WTC11 (cell line): ENCODE data around the gene VWA8. TPM values are rescaled to one million over a fixed set of nuclear protein-coding genes. Genes with fewer than 3 reads are reported as not detected.

Source experiments
- ATAC-seq: fragments of 200-7000 bp; cut with Tn5 transposase; 2 replicates; pipeline ENCODE4 v1.10.0; 2021; ENCODE audit warnings: mild to moderate bottlenecking, moderate library complexity
- CTCF ChIA-PET: fragments of 300-600 bp; sonication (Branson Sonifier 250); formaldehyde crosslinking; loops from one replicate; lab custom pipeline; 2021; ENCODE audit warnings: antibody characterized with exemption; lab: Charles Lee
- POLR2A ChIA-PET: fragments of 350-600 bp; sonication (Branson Sonifier 250); formaldehyde crosslinking; loops from one replicate; lab custom pipeline; 2021; ENCODE audit warnings: antibody characterized with exemption; lab: Charles Lee
- DNase-seq: peaks from one replicate; pipeline ENCODE4 v3.0.0; 2021; ENCODE audit warnings: low spot score
- H3K27ac Mint-ChIP-seq: 2 replicates; pipeline ENCODE4 v1.8.0; 2021; ENCODE audit warnings: mixed read lengths
- H3K27me3 Mint-ChIP-seq: 2 replicates; pipeline ENCODE4 v1.8.0; 2021; ENCODE audit warnings: low read depth, mild to moderate bottlenecking, moderate library complexity, mixed read lengths
- H3K36me3 Mint-ChIP-seq: 2 replicates; pipeline ENCODE4 v1.8.0; 2021; ENCODE audit warnings: mixed read lengths
- H3K4me1 Mint-ChIP-seq: 2 replicates; pipeline ENCODE4 v1.8.0; 2022; ENCODE audit warnings: mixed read lengths
- H3K4me3 Mint-ChIP-seq: 2 replicates; pipeline ENCODE4 v1.8.0; 2021; ENCODE audit warnings: mild to moderate bottlenecking, moderate library complexity, mixed read lengths
- H3K9me3 Mint-ChIP-seq: 2 replicates; pipeline ENCODE4 v1.8.0; 2021; ENCODE audit warnings: mixed read lengths
- CBFB ChIP-seq: sonication (generic); formaldehyde crosslinking; IDR thresholded peaks from 2 replicates; pipeline ENCODE4 v1.8.1; 2022; ENCODE audit warnings: mild to moderate bottlenecking, low read depth, missing genetic modification reagents
- FOXP1 ChIP-seq: sonication (generic); formaldehyde crosslinking; IDR thresholded peaks from 2 replicates; pipeline ENCODE4 v1.8.0; 2022; ENCODE audit warnings: missing genetic modification reagents, mild to moderate bottlenecking, moderate library complexity, borderline replicate concordance
- GABPB1 ChIP-seq: sonication (generic); formaldehyde crosslinking; IDR thresholded peaks from 2 replicates; pipeline ENCODE4 v1.8.1; 2023; ENCODE audit warnings: mild to moderate bottlenecking, missing genetic modification reagents
- KAT7 ChIP-seq: sonication (generic); formaldehyde crosslinking; IDR thresholded peaks from 2 replicates; pipeline ENCODE4 v1.8.1; 2023; ENCODE audit warnings: missing genetic modification reagents, mild to moderate bottlenecking, borderline replicate concordance
- MXD4 ChIP-seq: fragments of 250-450 bp; sonication (Bioruptor Pico); IDR thresholded peaks from 2 replicates; pipeline ENCODE4 v1.8.0; 2021; ENCODE audit warnings: mild to moderate bottlenecking, moderate library complexity, borderline replicate concordance
- MYBL2 ChIP-seq: sonication (generic); formaldehyde crosslinking; IDR thresholded peaks from 2 replicates; pipeline ENCODE4 v1.8.1; 2023; ENCODE audit warnings: mild to moderate bottlenecking, moderate library complexity, missing genetic modification reagents
- NFE2L1 ChIP-seq: sonication (generic); formaldehyde crosslinking; IDR thresholded peaks from 2 replicates; pipeline ENCODE4 v1.8.1; 2023; ENCODE audit warnings: missing genetic modification reagents
- NFYB ChIP-seq: sonication (generic); formaldehyde crosslinking; conservative IDR thresholded peaks from 2 replicates; pipeline ENCODE4 v1.8.0; 2022; ENCODE audit warnings: low read depth, missing genetic modification reagents
- OVOL2 ChIP-seq: fragments of 250-450 bp; sonication (Bioruptor Pico); IDR thresholded peaks from 2 replicates; pipeline ENCODE4 v1.9.0; 2021; ENCODE audit warnings: mild to moderate bottlenecking, borderline replicate concordance
- SMAD4 ChIP-seq: sonication (generic); formaldehyde crosslinking; IDR thresholded peaks from 2 replicates; pipeline ENCODE4 v1.8.0; 2022; ENCODE audit warnings: mild to moderate bottlenecking, missing genetic modification reagents
- TEAD1 ChIP-seq: sonication (generic); formaldehyde crosslinking; IDR thresholded peaks from 2 replicates; pipeline ENCODE4 v1.8.0; 2022; ENCODE audit warnings: mild to moderate bottlenecking, missing genetic modification reagents
- TEAD4 ChIP-seq: sonication (generic); formaldehyde crosslinking; IDR thresholded peaks from 2 replicates; pipeline ENCODE4 v1.8.0; 2022; ENCODE audit warnings: mild to moderate bottlenecking, missing genetic modification reagents
- ZBTB21 ChIP-seq: sonication (generic); formaldehyde crosslinking; IDR thresholded peaks from 2 replicates; pipeline ENCODE4 v1.8.1; 2023; ENCODE audit warnings: mild to moderate bottlenecking, missing genetic modification reagents, borderline replicate concordance
- ZNF396 ChIP-seq: fragments of 250-450 bp; sonication (Bioruptor Pico); IDR thresholded peaks from 2 replicates; pipeline ENCODE4 v1.8.0; 2021; ENCODE audit warnings: mild to moderate bottlenecking, moderate library complexity, borderline replicate concordance
- ZNF416 ChIP-seq: fragments of 250-450 bp; sonication (Bioruptor Pico); IDR thresholded peaks from 2 replicates; pipeline ENCODE4 v1.9.0; 2021; ENCODE audit warnings: mild to moderate bottlenecking, inconsistent platforms
- ZNF423 ChIP-seq: fragments of 250-450 bp; sonication (Bioruptor Pico); IDR thresholded peaks from 2 replicates; pipeline ENCODE4 v2.1.2; 2022; ENCODE audit warnings: mild to moderate bottlenecking, moderate library complexity
- total RNA-seq: library from RNA; stranded (reverse); gene quantifications from 3 replicates; pipeline ENCODE4 v1.2.3, GENCODE V29; 2021
- TF ChIP-seq, protein P1 (sequence below): fragments of 250-450 bp; sonication (Bioruptor Pico); IDR thresholded peaks from 2 replicates; pipeline ENCODE4 v1.9.0; 2021; ENCODE audit warnings: mild to moderate bottlenecking, borderline replicate concordance
- TF ChIP-seq, protein P2 (sequence below): fragments of 250-450 bp; sonication (Bioruptor Pico); IDR thresholded peaks from 2 replicates; pipeline ENCODE4 v1.9.0; 2021; ENCODE audit warnings: mild to moderate bottlenecking
- TF ChIP-seq, protein P3 (sequence below): sonication (generic); formaldehyde crosslinking; IDR thresholded peaks from 2 replicates; pipeline ENCODE4 v1.8.0; 2022; ENCODE audit warnings: mild to moderate bottlenecking, missing genetic modification reagents
- TF ChIP-seq, protein P4 (sequence below): sonication (generic); formaldehyde crosslinking; IDR thresholded peaks from 2 replicates; pipeline ENCODE4 v1.8.1; 2023; ENCODE audit warnings: mild to moderate bottlenecking, missing genetic modification reagents, moderate library complexity
- TF ChIP-seq, protein P5 (sequence below): sonication (generic); formaldehyde crosslinking; IDR thresholded peaks from 2 replicates; pipeline ENCODE4 v1.8.0; 2023; ENCODE audit warnings: missing genetic modification reagents
- TF ChIP-seq, protein P6 (sequence below): sonication (generic); formaldehyde crosslinking; conservative IDR thresholded peaks from 2 replicates; pipeline ENCODE4 v1.8.1; 2023; ENCODE audit warnings: mild to moderate bottlenecking, low read depth, missing genetic modification reagents, moderate library complexity
- TF ChIP-seq, protein P7 (sequence below): sonication (generic); formaldehyde crosslinking; IDR thresholded peaks from 2 replicates; pipeline ENCODE4 v1.8.1; 2023; ENCODE audit warnings: mild to moderate bottlenecking, missing genetic modification reagents

Gene VWA8
- total RNA-seq, 1 experiment from 2014 or later: 19.9 TPM

DNA sequence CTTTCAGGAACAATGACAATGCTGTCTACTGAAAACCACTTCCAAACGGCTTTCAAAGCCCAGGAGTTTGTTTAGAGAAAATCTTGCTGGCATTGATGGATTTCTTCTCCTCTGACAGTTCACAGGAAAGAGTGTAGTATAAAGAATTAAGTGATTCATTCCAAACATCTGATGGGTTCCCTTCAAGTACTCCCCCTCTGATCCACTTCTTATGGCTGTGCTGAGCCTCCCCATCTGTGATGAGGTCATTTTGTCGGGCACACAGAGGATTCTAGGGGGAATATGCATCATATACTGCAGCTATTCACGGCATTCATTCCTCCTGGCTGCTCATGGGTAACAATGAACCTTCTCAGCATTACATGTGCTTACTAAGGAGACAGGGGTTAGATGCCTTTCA is 395.7 kb downstream of the VWA8 start (continued):
- TF ChIP-seq, protein P1, sequence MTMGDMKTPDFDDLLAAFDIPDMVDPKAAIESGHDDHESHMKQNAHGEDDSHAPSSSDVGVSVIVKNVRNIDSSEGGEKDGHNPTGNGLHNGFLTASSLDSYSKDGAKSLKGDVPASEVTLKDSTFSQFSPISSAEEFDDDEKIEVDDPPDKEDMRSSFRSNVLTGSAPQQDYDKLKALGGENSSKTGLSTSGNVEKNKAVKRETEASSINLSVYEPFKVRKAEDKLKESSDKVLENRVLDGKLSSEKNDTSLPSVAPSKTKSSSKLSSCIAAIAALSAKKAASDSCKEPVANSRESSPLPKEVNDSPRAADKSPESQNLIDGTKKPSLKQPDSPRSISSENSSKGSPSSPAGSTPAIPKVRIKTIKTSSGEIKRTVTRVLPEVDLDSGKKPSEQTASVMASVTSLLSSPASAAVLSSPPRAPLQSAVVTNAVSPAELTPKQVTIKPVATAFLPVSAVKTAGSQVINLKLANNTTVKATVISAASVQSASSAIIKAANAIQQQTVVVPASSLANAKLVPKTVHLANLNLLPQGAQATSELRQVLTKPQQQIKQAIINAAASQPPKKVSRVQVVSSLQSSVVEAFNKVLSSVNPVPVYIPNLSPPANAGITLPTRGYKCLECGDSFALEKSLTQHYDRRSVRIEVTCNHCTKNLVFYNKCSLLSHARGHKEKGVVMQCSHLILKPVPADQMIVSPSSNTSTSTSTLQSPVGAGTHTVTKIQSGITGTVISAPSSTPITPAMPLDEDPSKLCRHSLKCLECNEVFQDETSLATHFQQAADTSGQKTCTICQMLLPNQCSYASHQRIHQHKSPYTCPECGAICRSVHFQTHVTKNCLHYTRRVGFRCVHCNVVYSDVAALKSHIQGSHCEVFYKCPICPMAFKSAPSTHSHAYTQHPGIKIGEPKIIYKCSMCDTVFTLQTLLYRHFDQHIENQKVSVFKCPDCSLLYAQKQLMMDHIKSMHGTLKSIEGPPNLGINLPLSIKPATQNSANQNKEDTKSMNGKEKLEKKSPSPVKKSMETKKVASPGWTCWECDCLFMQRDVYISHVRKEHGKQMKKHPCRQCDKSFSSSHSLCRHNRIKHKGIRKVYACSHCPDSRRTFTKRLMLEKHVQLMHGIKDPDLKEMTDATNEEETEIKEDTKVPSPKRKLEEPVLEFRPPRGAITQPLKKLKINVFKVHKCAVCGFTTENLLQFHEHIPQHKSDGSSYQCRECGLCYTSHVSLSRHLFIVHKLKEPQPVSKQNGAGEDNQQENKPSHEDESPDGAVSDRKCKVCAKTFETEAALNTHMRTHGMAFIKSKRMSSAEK (CRISPR knock-in tag): no peak
- TF ChIP-seq, protein P2, sequence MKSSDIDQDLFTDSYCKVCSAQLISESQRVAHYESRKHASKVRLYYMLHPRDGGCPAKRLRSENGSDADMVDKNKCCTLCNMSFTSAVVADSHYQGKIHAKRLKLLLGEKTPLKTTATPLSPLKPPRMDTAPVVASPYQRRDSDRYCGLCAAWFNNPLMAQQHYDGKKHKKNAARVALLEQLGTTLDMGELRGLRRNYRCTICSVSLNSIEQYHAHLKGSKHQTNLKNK (CRISPR knock-in tag): no peak
- no peak for TF ChIP-seq MYBL2 (CRISPR knock-in tag)
- TF ChIP-seq, protein P3, sequence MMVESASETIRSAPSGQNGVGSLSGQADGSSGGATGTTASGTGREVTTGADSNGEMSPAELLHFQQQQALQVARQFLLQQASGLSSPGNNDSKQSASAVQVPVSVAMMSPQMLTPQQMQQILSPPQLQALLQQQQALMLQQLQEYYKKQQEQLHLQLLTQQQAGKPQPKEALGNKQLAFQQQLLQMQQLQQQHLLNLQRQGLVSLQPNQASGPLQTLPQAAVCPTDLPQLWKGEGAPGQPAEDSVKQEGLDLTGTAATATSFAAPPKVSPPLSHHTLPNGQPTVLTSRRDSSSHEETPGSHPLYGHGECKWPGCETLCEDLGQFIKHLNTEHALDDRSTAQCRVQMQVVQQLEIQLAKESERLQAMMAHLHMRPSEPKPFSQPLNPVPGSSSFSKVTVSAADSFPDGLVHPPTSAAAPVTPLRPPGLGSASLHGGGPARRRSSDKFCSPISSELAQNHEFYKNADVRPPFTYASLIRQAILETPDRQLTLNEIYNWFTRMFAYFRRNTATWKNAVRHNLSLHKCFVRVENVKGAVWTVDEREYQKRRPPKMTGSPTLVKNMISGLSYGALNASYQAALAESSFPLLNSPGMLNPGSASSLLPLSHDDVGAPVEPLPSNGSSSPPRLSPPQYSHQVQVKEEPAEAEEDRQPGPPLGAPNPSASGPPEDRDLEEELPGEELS (CRISPR knock-in tag): no peak
- TF ChIP-seq, all 79 proteins: peak for 0

DNA sequence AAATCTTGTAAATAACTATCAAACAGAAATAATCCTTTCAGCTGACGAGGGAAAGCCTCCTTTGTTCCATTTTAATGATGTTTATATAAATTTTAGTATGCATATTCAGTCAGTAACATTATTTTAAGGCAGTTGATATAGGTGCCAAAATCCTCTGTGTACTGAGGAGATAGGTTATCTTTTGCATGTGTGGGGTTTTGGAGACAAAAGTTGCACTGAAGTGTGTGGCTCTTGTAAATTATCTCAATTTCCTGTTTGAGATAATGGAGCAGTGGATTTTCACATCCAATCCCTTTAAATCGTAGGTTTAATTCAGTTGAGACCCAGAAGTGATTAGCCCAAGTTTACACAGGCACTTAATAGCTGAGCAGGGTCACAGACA is 396.9 kb downstream of the VWA8 start:
- no peak overlapping the region for H3K27ac Mint-ChIP-seq
- TF ChIP-seq, protein P4, sequence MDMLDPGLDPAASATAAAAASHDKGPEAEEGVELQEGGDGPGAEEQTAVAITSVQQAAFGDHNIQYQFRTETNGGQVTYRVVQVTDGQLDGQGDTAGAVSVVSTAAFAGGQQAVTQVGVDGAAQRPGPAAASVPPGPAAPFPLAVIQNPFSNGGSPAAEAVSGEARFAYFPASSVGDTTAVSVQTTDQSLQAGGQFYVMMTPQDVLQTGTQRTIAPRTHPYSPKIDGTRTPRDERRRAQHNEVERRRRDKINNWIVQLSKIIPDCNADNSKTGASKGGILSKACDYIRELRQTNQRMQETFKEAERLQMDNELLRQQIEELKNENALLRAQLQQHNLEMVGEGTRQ (CRISPR knock-in tag): no peak
- no peak for TF ChIP-seq GABPB1
- TF ChIP-seq ZNF396 (CRISPR knock-in tag): no peak
- no peak for TF ChIP-seq MXD4 (CRISPR knock-in tag)
- TF ChIP-seq ZBTB21: no peak
- no peak for TF ChIP-seq SMAD4
- TF ChIP-seq TEAD1 (CRISPR knock-in tag): no peak
- TF ChIP-seq, protein P5, sequence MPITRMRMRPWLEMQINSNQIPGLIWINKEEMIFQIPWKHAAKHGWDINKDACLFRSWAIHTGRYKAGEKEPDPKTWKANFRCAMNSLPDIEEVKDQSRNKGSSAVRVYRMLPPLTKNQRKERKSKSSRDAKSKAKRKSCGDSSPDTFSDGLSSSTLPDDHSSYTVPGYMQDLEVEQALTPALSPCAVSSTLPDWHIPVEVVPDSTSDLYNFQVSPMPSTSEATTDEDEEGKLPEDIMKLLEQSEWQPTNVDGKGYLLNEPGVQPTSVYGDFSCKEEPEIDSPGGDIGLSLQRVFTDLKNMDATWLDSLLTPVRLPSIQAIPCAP (CRISPR knock-in tag): no peak
- TF ChIP-seq OVOL2 (CRISPR knock-in tag): no peak
- TF ChIP-seq ZNF423: no peak
- TF ChIP-seq KAT7 (CRISPR knock-in tag): no peak
- TF ChIP-seq, protein P6, sequence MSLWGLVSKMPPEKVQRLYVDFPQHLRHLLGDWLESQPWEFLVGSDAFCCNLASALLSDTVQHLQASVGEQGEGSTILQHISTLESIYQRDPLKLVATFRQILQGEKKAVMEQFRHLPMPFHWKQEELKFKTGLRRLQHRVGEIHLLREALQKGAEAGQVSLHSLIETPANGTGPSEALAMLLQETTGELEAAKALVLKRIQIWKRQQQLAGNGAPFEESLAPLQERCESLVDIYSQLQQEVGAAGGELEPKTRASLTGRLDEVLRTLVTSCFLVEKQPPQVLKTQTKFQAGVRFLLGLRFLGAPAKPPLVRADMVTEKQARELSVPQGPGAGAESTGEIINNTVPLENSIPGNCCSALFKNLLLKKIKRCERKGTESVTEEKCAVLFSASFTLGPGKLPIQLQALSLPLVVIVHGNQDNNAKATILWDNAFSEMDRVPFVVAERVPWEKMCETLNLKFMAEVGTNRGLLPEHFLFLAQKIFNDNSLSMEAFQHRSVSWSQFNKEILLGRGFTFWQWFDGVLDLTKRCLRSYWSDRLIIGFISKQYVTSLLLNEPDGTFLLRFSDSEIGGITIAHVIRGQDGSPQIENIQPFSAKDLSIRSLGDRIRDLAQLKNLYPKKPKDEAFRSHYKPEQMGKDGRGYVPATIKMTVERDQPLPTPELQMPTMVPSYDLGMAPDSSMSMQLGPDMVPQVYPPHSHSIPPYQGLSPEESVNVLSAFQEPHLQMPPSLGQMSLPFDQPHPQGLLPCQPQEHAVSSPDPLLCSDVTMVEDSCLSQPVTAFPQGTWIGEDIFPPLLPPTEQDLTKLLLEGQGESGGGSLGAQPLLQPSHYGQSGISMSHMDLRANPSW (CRISPR knock-in tag): no peak
- no peak for TF ChIP-seq NFYB (CRISPR knock-in tag)
- TF ChIP-seq TEAD4: no peak
- no peak for TF ChIP-seq CBFB (CRISPR knock-in tag)
- TF ChIP-seq MYBL2 (CRISPR knock-in tag): no peak
- no peak for TF ChIP-seq NFE2L1 (CRISPR knock-in tag)
- no peak for TF ChIP-seq ZNF416
- no peak for TF ChIP-seq FOXP1 (CRISPR knock-in tag)
- TF ChIP-seq, protein P7, sequence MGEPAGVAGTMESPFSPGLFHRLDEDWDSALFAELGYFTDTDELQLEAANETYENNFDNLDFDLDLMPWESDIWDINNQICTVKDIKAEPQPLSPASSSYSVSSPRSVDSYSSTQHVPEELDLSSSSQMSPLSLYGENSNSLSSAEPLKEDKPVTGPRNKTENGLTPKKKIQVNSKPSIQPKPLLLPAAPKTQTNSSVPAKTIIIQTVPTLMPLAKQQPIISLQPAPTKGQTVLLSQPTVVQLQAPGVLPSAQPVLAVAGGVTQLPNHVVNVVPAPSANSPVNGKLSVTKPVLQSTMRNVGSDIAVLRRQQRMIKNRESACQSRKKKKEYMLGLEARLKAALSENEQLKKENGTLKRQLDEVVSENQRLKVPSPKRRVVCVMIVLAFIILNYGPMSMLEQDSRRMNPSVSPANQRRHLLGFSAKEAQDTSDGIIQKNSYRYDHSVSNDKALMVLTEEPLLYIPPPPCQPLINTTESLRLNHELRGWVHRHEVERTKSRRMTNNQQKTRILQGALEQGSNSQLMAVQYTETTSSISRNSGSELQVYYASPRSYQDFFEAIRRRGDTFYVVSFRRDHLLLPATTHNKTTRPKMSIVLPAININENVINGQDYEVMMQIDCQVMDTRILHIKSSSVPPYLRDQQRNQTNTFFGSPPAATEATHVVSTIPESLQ (CRISPR knock-in tag): no peak
- H3K9me3 Mint-ChIP-seq: no peaks in the 10 kb centered on the region
- DNase-seq (no peak), ATAC-seq (no peak)
- no peaks in the 10 kb centered on the region for H3K4me1 Mint-ChIP-seq
- POLR2A ChIA-PET: no interaction called here
- CTCF ChIA-PET: interaction anchor here (1.0 kb wide), 1 partner anchor 24 kb away, joined by 3 read pairs; no protein-coding TSS in a partner anchor
- no peaks in the 10 kb centered on the region for H3K36me3 Mint-ChIP-seq
- H3K4me3 Mint-ChIP-seq: no peak overlapping the region
- no peaks in the 10 kb centered on the region for H3K27me3 Mint-ChIP-seq
